Activated CD8-positive, alpha-beta T cell treated with anti-CD3 and anti-CD28 coated beads for 36 hours (primary cell): ENCODE measurements around the gene DDAH1. TPM values are rescaled to one million over a fixed set of nuclear protein-coding genes. Genes with fewer than 3 reads are reported as not detected.

ENCODE experiments used
- ATAC-seq: fragments of 200-7000 bp; cut with Tn5 transposase; one replicate; pipeline ENCODE4 v1.10.0; 2021; ENCODE audit warnings: mild to moderate bottlenecking, moderate library complexity
- CTCF ChIA-PET: fragments of 350-600 bp; sonication (Branson Sonifier 250); formaldehyde crosslinking; loops from one replicate; lab custom pipeline; 2021; ENCODE audit warnings: antibody characterized with exemption; lab: Charles Lee
- POLR2A ChIA-PET: fragments of 350-600 bp; sonication (Branson Sonifier 250); formaldehyde crosslinking; loops from one replicate; lab custom pipeline; 2021; ENCODE audit warnings: antibody characterized with exemption; lab: Charles Lee
- DNase-seq: peaks from one replicate; pipeline ENCODE4 v3.0.0-alpha.2; 2020
- H3K27ac Mint-ChIP-seq: one replicate; pipeline ENCODE4 v1.8.0; 2021; ENCODE audit warnings: mild to moderate bottlenecking, mixed read lengths
- H3K27me3 Mint-ChIP-seq: one replicate; pipeline ENCODE4 v1.8.0; 2021; ENCODE audit warnings: mixed read lengths
- H3K36me3 Mint-ChIP-seq: one replicate; pipeline ENCODE4 v1.8.0; 2021; ENCODE audit warnings: low read depth, mixed read lengths
- H3K4me1 Mint-ChIP-seq: one replicate; pipeline ENCODE4 v1.8.0; 2021; ENCODE audit warnings: low read depth, mixed read lengths
- H3K4me3 Mint-ChIP-seq: one replicate; pipeline ENCODE4 v1.8.0; 2021; ENCODE audit warnings: mild to moderate bottlenecking, moderate library complexity, mixed read lengths
- H3K9me3 Mint-ChIP-seq: one replicate; pipeline ENCODE4 v1.8.0; 2021; ENCODE audit warnings: mixed read lengths
- intact Hi-C: fragments of 100-400 bp; cut with micrococcal nuclease; formaldehyde crosslinking; loops from one replicate; pipeline ENCODE4 v1.10.0; 2022
- total RNA-seq, 2 experiments: library from RNA; stranded (reverse); gene quantifications; one replicate each; pipeline ENCODE4 v1.2.3, GENCODE V29; 2021
- TF ChIP-seq, protein P1 (sequence below): fragments of 200-600 bp; IDR thresholded peaks from one replicate; pipeline ENCODE4 v1.8.0; 2022; ENCODE audit warnings: antibody characterized with exemption, mild to moderate bottlenecking

DDAH1 gene
- total RNA-seq, 2 experiments from 2014 or later: 0.07 to 0.09 TPM

DNA sequence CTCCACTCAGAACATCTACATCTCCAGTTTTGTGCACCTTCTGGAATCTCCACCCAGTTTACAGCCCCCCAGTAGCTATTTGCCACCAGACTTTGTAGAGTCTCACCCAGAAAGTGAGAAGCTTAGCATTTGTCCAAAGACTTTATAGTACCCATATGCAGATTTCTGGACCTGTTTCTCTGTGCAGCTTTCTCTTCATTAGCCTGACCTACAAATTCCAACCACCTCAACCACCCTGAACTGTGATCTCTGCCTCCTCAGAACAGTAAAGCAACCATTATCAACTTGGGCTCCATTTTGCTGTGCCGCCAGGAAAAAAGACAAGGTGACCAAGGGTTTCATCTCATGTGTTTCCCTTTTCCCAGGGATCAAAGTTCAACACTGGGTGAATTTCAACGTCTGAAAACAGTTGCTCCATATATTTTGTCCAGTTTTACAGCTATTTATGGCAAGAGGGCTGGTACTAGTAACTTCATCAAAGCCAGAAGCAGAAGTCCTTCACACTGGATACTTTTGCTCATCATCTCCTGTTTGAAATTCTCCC lies 36.5 kb upstream of the DDAH1 start:
- intact Hi-C loops: no loop called here
- POLR2A ChIA-PET: no interaction called here
- ATAC-seq (no peak), DNase-seq (no peak)
- peaks cover 16% of the 10 kb centered on the region for H3K27me3 Mint-ChIP-seq
- H3K4me1 Mint-ChIP-seq: no peaks in the 10 kb centered on the region
- peaks cover 2% of the 10 kb centered on the region for H3K9me3 Mint-ChIP-seq
- CTCF ChIA-PET: interaction anchor here (2.6 kb wide), 1 partner anchor 193 kb away, joined by 10 read pairs; no protein-coding TSS in a partner anchor
- H3K36me3 Mint-ChIP-seq: no peaks in the 10 kb centered on the region
- TF ChIP-seq, protein P1, sequence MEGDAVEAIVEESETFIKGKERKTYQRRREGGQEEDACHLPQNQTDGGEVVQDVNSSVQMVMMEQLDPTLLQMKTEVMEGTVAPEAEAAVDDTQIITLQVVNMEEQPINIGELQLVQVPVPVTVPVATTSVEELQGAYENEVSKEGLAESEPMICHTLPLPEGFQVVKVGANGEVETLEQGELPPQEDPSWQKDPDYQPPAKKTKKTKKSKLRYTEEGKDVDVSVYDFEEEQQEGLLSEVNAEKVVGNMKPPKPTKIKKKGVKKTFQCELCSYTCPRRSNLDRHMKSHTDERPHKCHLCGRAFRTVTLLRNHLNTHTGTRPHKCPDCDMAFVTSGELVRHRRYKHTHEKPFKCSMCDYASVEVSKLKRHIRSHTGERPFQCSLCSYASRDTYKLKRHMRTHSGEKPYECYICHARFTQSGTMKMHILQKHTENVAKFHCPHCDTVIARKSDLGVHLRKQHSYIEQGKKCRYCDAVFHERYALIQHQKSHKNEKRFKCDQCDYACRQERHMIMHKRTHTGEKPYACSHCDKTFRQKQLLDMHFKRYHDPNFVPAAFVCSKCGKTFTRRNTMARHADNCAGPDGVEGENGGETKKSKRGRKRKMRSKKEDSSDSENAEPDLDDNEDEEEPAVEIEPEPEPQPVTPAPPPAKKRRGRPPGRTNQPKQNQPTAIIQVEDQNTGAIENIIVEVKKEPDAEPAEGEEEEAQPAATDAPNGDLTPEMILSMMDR: no peak
- H3K4me3 Mint-ChIP-seq: no peak overlapping the region
- H3K27ac Mint-ChIP-seq: no peak overlapping the region

DNA sequence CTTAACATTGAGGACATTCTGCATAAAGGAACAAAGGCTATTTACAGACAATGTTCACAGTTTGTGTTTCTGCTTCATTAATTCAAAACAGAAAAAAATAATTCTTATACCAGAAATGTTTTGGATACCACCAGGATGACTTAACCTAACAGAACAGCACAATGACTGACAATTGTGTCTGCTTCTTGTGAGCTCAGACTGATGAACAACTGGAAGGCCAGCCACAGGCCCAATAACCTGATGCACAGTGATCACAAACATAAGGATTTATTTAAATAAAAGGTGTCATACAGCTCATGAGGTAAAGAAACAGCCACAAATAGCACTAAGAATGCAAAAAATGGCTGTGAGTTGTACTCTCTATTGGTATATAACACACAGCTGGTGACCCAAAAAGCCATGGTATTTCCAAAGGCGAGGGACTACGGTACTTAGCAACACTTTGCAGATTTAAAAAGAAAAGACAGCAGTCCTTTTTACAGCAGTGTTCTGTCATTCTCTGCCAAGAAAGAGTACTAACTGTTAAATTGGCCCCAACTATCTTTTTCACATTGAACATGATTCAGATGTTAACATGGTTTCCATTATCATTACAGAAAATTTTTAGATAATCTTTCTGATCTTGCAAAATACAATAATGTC lies 32.1 kb upstream of the DDAH1 start:
- TF ChIP-seq, protein P1: no peak
- intact Hi-C loops: no loop called here
- no peak overlapping the region for H3K27ac Mint-ChIP-seq
- DNase-seq (no peak), ATAC-seq (no peak)
- H3K36me3 Mint-ChIP-seq: no peaks in the 10 kb centered on the region
- H3K4me1 Mint-ChIP-seq: no peaks in the 10 kb centered on the region
- H3K9me3 Mint-ChIP-seq: peaks cover 2% of the 10 kb centered on the region
- H3K27me3 Mint-ChIP-seq: peaks cover 6% of the 10 kb centered on the region
- POLR2A ChIA-PET: no interaction called here
- CTCF ChIA-PET: no interaction called here
- no peak overlapping the region for H3K4me3 Mint-ChIP-seq

DNA sequence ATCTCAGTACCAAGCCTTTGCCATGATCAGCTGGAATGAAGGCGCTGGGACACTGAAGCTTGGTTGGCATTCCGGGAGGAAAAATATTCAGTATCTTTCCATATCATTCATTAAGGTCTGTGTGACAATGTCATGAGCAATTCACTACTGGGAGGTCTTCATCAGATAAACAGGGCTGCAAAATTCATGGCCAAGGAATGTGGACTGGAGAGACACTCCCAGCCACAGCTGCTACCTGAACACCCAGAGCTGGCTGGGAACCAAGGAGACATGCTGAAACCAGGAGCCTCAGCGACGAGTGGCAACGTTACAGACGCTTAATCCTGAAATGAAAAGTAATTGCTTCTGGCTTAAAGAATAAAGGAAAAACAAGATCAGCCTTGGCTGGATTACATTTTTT lies 30.6 kb upstream of the DDAH1 start:
- Mint-ChIP-seq H3K4me1 (no peaks in the 10 kb centered on the region), H3K27ac (no peak overlapping the region), H3K4me3 (no peak overlapping the region), H3K9me3 (no peaks in the 10 kb centered on the region), H3K27me3 (peaks cover 3% of the 10 kb centered on the region), H3K36me3 (no peaks in the 10 kb centered on the region)
- ChIA-PET POLR2A (no interaction called here), CTCF (no interaction called here)
- intact Hi-C loops: no loop called here
- TF ChIP-seq, protein P1: no peak
- ATAC-seq (no peak), DNase-seq (no peak)

DNA sequence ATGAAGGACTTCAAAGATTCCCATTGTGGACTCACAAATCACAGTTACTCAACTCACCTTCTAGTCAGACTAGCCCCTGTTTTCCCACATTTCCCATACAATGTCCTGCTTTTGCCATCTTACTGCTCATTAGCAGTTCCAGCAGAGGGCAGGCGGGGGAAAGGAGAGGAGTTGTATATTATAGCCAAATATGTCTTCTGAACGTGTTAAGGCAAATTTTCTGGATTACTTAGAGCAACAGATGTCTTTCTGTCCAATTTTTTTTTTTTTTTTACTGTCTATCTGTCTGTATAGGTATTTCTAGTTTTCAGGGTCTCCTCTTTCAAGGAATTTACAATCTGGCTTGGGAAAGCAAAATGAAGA lies 29.9 kb upstream of the DDAH1 start:
- Mint-ChIP-seq H3K4me3 (no peak overlapping the region), H3K36me3 (no peaks in the 10 kb centered on the region), H3K27me3 (peaks cover 3% of the 10 kb centered on the region), H3K9me3 (no peaks in the 10 kb centered on the region), H3K4me1 (no peaks in the 10 kb centered on the region), H3K27ac (no peak overlapping the region)
- ChIA-PET CTCF (no interaction called here), POLR2A (no interaction called here)
- no peak for ATAC-seq
- TF ChIP-seq, protein P1: no peak
- intact Hi-C loops: no loop called here
- no peak for DNase-seq

DNA sequence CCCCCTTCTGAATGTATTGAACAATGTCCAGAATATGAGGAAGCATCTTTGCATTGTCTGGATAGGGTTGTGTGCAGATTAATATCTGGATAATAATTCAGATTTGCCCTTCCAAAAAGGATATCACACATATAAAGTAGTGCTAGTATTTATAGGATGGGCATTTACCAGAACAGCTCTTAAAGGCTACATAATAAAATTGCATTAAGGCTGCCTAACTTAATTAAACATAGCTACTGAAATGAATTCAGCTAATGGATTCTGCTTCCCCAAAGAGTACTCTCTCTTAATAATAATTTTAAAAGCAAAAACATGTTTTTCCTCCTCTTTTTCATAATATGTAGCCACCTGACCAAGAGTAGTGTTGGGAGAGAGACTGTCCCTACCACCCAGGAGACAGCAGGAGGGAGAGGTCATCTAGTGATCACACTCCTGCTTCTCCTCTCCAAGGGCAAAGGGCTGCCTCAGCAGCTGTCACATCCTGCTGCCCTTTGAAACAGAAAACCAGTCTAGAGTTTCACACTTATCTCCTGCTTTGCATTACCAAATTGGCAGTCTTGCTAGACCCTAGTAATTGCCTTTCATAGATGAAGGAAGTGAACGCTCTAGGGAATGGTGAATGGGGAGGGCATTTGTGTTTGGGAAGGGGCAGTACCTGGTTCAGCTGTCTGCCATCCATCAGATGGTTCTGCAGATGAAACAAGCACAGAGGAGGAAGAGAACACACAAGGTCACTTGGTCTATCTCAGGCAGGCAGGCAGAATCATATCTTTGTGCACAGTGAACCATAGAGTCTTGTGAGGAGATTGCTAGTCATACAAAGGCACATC lies 29.3 kb upstream of the DDAH1 start:
- ChIA-PET POLR2A (no interaction called here), CTCF (no interaction called here)
- Mint-ChIP-seq H3K4me3 (no peak overlapping the region), H3K9me3 (no peaks in the 10 kb centered on the region), H3K36me3 (no peaks in the 10 kb centered on the region), H3K27me3 (peaks cover 4% of the 10 kb centered on the region), H3K4me1 (no peaks in the 10 kb centered on the region), H3K27ac (no peak overlapping the region)
- intact Hi-C loops: no loop called here
- no peak for DNase-seq
- no peak for ATAC-seq
- TF ChIP-seq, protein P1: no peak
